ENCODE results near the gene TBCEL.

The TBCEL gene

GRCh38 chr11:121067026-121067425, 43.1 kb downstream of the TBCEL start:
- DNase-seq, result no peak

GRCh38 chr11:121067453-121067852, 43.6 kb downstream of the TBCEL start:
- no peak for DNase-seq

DNA sequence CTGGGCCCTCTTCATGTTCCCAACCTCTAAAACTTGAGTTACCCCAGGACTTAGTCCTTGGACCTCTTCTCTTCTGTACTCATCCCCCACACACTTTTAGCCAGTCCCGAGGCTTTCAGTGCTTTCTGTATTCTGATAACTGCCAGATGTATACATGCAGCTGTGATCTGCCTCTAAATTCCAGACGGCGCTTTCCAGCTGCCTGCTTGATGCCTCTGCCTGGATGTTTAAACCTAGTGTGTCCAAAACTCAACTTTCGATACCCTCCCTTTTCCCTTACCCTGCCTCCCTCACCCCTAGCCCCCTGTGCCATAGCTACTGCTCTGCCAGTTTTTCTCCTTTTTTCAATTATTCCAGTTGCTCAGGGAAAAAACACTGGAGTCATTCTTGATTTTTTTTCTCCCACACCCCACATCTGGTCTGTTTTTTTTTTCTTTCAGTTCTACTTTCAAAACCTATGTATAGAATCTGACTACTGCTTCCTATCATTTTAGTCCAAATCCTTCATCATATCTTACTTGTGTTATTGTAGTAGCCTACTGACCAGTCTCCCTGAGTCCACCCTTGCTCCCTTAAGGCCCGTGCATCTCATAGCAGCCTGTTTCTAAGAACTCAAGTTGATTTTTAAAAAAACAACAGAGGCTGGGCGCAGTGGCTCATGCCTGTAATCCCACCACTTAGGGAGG, 44.2 kb downstream of the TBCEL start:
- DNase-seq, result no peak

DNA sequence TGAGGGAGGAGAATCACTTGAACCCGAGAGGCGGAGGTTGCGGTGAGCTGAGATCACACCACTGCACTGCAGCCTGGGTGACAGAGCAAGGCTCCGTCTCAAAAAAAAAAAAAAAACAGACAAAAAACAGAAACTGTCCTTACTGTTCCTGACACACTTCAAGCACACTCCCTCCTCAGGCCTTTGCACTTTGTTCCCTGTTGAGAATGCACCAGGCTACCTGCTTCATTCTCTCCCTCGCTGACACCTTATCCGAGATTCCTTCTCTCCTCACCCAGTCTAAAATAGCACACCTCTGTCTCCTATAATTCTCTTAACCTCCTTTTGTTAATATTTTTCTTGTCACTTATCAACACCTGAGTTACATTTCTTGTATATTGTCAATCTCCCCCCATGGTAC, 44.9 kb downstream of the TBCEL start:
- no peak for DNase-seq

GRCh38 chr11:121070951-121071845, 47.3 kb downstream of the TBCEL start:
- DNase-seq, result no peak

DNA sequence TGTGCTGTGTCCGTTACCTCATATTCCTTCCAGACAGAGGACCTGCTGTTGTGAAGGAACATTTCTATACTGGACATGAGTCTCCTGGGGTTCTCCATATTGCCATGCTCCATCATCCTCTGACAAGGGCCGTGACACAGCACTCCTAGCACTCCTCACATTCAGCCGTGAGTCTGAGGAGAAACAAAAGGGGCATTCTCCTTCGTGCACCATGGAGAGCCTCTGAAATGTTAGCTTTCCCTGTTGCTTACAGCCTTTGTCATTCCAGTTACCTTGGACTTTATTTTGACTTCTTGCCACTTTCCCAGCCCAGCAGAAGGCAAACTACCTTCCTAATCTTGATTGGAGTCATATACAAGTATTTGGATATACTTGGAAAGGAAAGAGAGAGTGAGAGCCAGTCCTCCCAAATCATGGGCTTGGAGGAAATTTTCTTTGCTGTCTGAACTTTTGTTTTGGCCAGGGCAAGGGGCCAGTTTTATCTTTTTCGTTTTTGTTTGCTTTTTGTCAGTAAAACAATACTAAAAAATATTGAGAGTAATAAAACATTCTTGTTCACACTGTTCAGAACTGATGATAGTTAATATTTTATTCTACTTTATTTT, 48.0 kb downstream of the TBCEL start:
- DNase-seq, result no peak

GRCh38 chr11:121081321-121081720, 57.4 kb downstream of the TBCEL start:
- no peak for DNase-seq

GRCh38 chr11:121082219-121082618, 58.3 kb downstream of the TBCEL start:
- no peak for DNase-seq

- no peak for DNase-seq
Measured at GRCh38 chr11:121082670-121083069, 58.8 kb downstream of the TBCEL start.

DNA sequence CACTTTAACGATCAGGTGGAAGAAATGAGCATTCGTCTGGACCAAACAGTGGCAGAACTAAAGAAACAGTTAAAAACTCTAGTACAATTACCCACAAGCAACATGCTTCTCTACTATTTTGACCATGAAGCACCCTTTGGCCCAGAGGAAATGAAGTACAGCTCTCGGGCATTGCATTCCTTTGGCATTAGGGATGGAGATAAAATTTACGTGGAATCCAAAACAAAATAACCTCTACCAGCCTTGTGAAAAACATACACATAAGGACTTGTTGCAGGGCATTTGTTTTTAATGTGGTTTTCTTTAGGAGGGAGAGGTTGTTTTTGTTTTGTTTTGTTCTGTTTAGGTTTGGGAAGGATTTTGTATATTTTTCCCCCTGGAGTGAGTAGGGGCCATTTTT, 63.0 kb downstream of the TBCEL start:
- no peak for DNase-seq

GRCh38 chr11:121089566-121089965, 65.7 kb downstream of the TBCEL start:
- DNase-seq, result no peak

DNA sequence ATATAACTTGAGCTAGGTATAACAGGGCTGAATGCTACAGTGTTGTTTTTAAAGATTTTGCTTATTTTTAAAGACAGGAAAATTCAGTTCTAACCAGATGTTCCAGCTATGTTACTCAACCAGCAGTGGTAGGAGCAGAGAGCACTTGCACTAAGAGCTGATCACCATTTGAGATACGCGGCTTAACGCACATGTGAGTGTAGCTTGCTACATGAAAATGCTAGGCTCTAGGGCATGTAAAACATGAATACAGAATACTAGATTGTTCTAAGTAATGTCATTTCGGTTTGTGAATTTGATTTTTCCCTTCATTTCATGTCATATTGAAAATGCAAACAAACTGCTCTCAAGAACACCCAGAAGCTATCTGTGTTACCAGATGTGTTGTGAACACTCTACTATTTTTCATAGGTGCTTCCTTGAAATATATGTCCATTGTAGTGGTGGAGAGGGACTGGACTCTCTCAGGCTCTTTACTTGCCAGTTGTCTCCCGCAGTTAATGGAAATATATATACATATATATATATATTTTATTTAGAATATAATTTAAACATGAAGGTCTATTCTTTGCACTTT, 66.3 kb downstream of the TBCEL start:
- DNase-seq, result no peak

DNA sequence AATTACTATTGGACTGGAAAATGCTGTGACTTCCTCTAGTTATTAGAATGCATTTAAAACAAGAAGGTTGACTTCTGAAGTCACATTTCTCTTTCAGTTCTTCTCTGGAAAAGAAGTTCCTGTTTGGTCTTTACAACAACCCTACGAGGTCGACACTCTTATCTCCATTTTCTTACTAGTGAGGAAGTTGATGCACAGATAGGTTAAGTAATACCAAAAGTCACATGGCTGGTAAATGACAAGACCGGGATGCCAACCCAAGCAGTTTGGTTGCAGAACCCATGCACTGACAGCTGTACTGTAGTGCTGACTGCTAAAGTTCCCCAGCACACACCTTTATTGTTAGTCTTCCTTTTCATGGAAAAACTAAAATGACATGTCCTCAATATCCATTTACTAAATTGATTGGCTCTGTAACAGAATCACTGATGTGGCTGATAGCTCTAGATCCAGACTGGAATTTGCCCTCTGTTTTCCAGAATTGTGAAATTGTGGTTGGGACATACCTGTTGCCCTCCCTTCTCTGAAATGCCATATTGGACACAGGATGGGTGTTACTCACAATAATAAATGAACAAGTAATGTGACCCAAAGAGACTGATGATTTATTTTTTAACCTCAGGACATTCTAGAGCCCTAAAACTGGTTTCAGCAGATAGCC, 67.7 kb downstream of the TBCEL start:
- no peak for DNase-seq

DNA sequence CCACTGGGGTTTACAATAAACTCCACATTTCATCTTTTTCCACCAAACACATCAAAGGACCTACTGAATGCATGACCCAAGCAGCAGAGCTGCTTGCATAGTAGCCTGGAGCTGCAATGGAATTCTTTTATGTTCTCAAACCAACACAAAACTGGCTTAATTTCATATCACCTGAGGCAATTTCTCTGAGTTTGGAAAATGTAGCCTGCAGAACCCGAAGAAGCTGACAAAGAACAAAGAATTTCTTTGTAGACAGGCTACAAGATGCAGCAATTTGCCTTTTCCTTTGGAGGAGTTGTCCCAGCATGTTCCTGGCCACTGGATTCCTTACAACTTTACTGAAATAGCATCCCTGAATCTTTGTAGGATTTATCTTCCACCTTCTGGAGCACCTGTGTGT, 71.7 kb downstream of the TBCEL start:
- no peak for DNase-seq

DNA sequence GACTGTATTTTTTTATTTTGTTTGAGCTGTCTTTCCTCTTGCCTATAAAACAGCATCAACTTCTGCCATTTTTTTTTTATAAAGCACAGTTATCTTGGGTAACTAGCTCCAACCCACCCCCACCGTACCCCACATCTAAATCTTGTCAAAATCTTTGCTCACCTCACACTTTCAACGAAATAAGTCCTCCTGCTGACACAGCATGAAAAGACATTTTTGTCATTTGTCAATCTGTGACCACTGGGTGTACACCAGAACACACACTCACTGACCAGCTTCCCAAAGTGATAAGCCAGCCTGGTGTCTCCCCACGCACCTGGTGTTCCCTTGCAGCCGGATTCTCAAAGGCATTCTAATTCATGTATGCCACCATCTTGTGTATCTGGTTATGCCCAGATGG, 75.5 kb downstream of the TBCEL start:
- DNase-seq, result no peak

GRCh38 chr11:121099885-121100284, 76.0 kb downstream of the TBCEL start:
- DNase-seq, result no peak

- DNase-seq, result no peak
Measured at GRCh38 chr11:121100943-121101342, 77.0 kb downstream of the TBCEL start, which contains the start of gene TECTA. TECTA (plus strand) TSS chr11:121101243; CDS start chr11:121102666, 1,423 bp downstream.

DNA sequence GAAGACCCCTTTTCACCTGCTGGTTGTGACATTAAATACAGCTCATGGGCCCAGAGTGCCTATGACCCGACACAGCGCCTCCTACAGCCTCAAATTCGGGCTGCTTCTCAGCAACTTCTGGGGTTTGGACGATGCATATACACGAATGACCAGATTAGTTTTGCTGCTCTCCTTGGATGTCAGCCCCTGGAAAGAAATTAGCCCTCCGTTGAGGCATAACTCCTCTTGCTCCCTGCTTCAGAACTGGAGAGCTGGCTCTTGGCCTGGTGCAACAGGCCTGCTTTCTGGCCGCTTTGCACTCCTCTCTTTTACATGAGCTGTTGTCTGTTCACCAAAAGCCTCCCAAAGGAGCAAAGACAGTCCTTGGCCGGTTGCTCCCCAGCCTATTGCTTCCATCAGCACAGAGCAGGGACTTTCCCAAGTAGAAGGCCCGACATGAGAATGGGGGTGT, 80.4 kb downstream of the TBCEL start:
- DNase-seq, result no peak

GRCh38 chr11:121105063-121105480, 81.2 kb downstream of the TBCEL start:
- DNase-seq, result no peak

GRCh38 chr11:121105481-121106195, 81.7 kb downstream of the TBCEL start:
- DNase-seq, result no peak

DNA sequence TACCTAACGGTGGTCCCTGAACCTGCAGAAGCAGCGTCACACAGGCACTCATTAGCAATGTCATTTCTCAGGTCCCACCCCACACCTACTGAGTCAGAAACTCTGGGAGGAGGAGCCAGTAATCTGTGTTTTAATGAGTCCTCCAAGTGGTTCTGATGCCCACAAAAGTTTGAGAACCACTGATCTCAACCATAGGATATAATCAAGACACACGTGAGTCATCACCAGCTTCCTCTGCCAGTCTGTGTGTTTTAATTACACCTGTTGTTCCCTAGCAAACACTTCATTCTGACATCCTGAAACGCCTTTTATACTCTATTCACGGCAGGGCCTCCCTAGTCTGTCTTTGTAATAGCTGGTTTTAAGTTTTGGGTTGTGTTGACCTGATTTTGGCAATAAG, 82.9 kb downstream of the TBCEL start:
- DNase-seq, result no peak

DNA sequence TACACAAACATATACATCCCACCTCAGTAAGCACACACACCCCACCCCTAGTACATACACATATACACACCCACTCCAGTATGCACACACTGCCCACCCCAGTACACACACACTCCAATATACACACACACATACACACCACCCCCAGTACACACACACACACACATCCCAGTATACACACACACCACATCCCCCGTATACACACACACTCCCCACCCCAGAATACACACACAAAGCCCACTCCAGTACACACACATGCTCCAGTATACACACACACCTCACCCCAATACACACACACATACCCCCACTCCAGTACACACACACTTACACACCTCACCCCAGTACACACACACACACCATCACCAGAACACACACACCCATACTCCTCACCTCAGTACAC, 84.5 kb downstream of the TBCEL start:
- no peak for DNase-seq

Measured in stimulated activated CD4-positive, alpha-beta T cell treated with anti-CD3 and anti-CD28 coated beads, Interleukin-1b, Interleukin-23, amount 100 ng/mL, for 48 hours (primary cell).